HEK293T (cell line): ENCODE results near the gene MAP4K5.

ENCODE experiments used
- CTCF ChIA-PET: fragments of 350-600 bp; formaldehyde crosslinking; extraction: SDS; loops from one replicate; lab custom pipeline; 2021; ENCODE audit warnings: antibody characterized with exemption, inconsistent platforms; lab: Yijun Ruan, JAX
- POLR2A ChIA-PET: fragments of 350-600 bp; formaldehyde crosslinking; extraction: SDS; loops from one replicate; lab custom pipeline; 2020; ENCODE audit warnings: antibody characterized with exemption, inconsistent platforms; lab: Yijun Ruan, JAX
- DNase-seq: peaks from one replicate; pipeline ENCODE4 v3.0.0; 2012; ENCODE audit warnings: mixed read lengths; ENCODE audit errors: extremely low spot score
- ARNT ChIP-seq: fragments of 450-650 bp; IDR thresholded peaks from 2 replicates; pipeline ENCODE4 v1.6.1; 2017; ENCODE audit warnings: mild to moderate bottlenecking
- BHLHE40 ChIP-seq: fragments of 450-650 bp; IDR thresholded peaks from 2 replicates; pipeline ENCODE4 v1.6.1; 2016; ENCODE audit warnings: mild to moderate bottlenecking, moderate library complexity, borderline replicate concordance
- CTBP1 ChIP-seq: fragments of 450-650 bp; IDR thresholded peaks from 2 replicates; pipeline ENCODE4 v1.6.1; 2016; ENCODE audit warnings: borderline replicate concordance
- ELF4 ChIP-seq: fragments of 450-650 bp; IDR thresholded peaks from 2 replicates; pipeline ENCODE4 v1.6.1; 2017; ENCODE audit warnings: antibody characterized with exemption
- FOXA1 ChIP-seq: fragments of 450-650 bp; IDR thresholded peaks from 2 replicates; pipeline ENCODE4 v1.6.1; 2016; ENCODE audit warnings: mild to moderate bottlenecking
- FOXK2 ChIP-seq: fragments of 450-650 bp; IDR thresholded peaks from 2 replicates; pipeline ENCODE4 v1.6.1; 2016; ENCODE audit warnings: mild to moderate bottlenecking
- FOXM1 ChIP-seq: fragments of 450-650 bp; IDR thresholded peaks from 2 replicates; pipeline ENCODE4 v1.6.1; 2017; ENCODE audit warnings: mild to moderate bottlenecking, borderline replicate concordance
- HDGF ChIP-seq: fragments of 450-650 bp; IDR thresholded peaks from 2 replicates; pipeline ENCODE4 v1.6.1; 2017; ENCODE audit warnings: antibody characterized with exemption, borderline replicate concordance
- L3MBTL2 ChIP-seq: fragments of 450-650 bp; conservative IDR thresholded peaks from 2 replicates; pipeline ENCODE4 v1.6.1; 2016; ENCODE audit warnings: mild to moderate bottlenecking
- LEF1 ChIP-seq: fragments of 450-650 bp; IDR thresholded peaks from 2 replicates; pipeline ENCODE4 v1.6.1; 2017; ENCODE audit warnings: mild to moderate bottlenecking, borderline replicate concordance
- NFRKB ChIP-seq: fragments of 450-650 bp; IDR thresholded peaks from 2 replicates; pipeline ENCODE4 v1.6.1; 2016; ENCODE audit warnings: mild to moderate bottlenecking, moderate library complexity
- PKNOX1 ChIP-seq: fragments of 450-650 bp; IDR thresholded peaks from 2 replicates; pipeline ENCODE4 v1.6.1; 2016
- SP1 ChIP-seq: fragments of 450-650 bp; IDR thresholded peaks from 2 replicates; pipeline ENCODE4 v1.6.1; 2017
- SUZ12 ChIP-seq: fragments of 450-650 bp; IDR thresholded peaks from 2 replicates; pipeline ENCODE4 v1.6.1; 2016; ENCODE audit warnings: mild to moderate bottlenecking
- TARDBP ChIP-seq: fragments of 450-650 bp; IDR thresholded peaks from 2 replicates; pipeline ENCODE4 v1.6.1; 2016
- ZNF384 ChIP-seq: fragments of 450-650 bp; IDR thresholded peaks from 2 replicates; pipeline ENCODE4 v1.6.1; 2016

The MAP4K5 gene

DNA sequence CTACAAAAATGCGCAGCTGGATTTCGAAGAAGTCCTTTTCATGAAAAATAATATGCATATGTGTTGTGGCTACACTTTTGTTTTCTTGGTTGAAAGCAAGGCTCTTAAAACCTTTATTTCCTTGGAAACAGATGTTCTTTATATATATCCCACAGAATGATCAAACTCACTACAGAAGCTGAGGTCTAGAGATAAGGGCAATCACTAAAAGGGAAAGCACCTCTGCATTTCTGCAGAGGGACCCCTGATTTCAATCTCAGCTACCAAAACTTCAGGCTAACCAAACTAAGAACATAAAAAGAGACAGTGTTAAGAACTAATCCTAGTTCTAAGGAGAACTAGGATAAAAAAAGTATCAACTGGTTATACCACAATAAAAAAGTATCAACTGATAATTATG lies 70.3 kb downstream of the MAP4K5 start:
- ChIA-PET POLR2A (no interaction called here), CTCF (interaction anchor here (1.3 kb wide), 1 partner anchor 27 kb away, joined by 5 read pairs; no protein-coding TSS in a partner anchor)
- TF ChIP-seq LEF1 (no peak), TARDBP (no peak), ARNT (no peak), FOXM1 (no peak), CTBP1 (no peak), SUZ12 (no peak), HDGF (no peak), FOXA1 (no peak), PKNOX1 (no peak), FOXK2 (no peak)
- DNase-seq = no peak

- TF ChIP-seq FOXM1 = no peak
- no peak for TF ChIP-seq PKNOX1
- TF ChIP-seq LEF1 = no peak
- ChIA-PET CTCF (no interaction called here), POLR2A (no interaction called here)
- no peak for DNase-seq
These were observed 78.5 kb downstream of the MAP4K5 start for GRCh38 chr14:50453869-50454268.

DNA sequence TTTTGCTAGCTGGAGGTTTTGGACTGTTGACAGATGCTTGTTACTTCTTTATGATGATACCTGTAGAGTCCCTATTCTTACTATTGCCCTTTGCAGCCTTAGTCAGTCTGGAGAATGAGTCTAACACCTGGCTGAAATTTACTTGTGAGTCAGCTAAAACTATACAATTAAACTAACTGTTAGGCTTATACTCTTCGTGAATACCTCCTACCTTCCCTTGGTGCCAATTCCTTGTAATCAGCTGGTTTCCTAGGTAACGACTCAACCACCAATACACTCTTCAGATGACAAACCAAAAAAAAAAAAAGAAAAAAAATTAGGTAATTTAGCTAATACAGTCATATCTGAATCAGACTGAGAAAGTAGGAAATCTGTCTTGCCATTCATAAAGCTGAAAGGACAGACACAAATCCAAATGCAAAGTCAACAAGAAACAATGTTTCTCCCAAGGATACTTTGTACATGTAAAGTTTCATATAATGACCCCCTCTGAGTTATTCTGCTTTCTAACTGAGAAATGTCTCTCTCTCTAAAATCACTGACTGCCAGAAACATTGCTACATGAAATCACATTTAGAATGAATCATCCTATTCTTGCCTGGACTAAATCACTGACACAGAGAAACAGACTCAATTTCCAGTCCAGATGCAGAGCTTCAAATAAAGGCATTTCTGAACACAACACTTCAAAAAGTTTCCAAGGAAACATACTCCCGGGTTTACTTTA lies 79.2 kb downstream of the MAP4K5 start:
- TF ChIP-seq FOXA1 = no peak
- TF ChIP-seq FOXK2 = no peak
- TF ChIP-seq LEF1 = no peak
- TF ChIP-seq PKNOX1 = no peak
- no peak for TF ChIP-seq TARDBP
- no peak for TF ChIP-seq NFRKB
- TF ChIP-seq SUZ12 = no peak
- TF ChIP-seq CTBP1 = no peak
- no peak for TF ChIP-seq SP1
- TF ChIP-seq FOXM1 = no peak
- no peak for TF ChIP-seq ELF4
- TF ChIP-seq BHLHE40 = no peak
- TF ChIP-seq HDGF = no peak
- TF ChIP-seq ARNT = no peak
- no peak for TF ChIP-seq L3MBTL2
- TF ChIP-seq ZNF384 = no peak
- POLR2A ChIA-PET = interaction anchor here (0.6 kb wide), 1 partner anchor 39 kb away, joined by 3 read pairs; no protein-coding TSS in a partner anchor
- CTCF ChIA-PET = no interaction called here
- no peak for DNase-seq

GRCh38 chr14:50452296-50452695 lies 80.1 kb downstream of the MAP4K5 start:
- DNase-seq = no peak
- CTCF ChIA-PET = no interaction called here
- POLR2A ChIA-PET = no interaction called here
- TF ChIP-seq LEF1 (no peak), FOXA1 (no peak), ZNF384 (no peak), HDGF (no peak), PKNOX1 (no peak), TARDBP (no peak), L3MBTL2 (no peak), SUZ12 (no peak), NFRKB (no peak), FOXK2 (no peak)

DNA sequence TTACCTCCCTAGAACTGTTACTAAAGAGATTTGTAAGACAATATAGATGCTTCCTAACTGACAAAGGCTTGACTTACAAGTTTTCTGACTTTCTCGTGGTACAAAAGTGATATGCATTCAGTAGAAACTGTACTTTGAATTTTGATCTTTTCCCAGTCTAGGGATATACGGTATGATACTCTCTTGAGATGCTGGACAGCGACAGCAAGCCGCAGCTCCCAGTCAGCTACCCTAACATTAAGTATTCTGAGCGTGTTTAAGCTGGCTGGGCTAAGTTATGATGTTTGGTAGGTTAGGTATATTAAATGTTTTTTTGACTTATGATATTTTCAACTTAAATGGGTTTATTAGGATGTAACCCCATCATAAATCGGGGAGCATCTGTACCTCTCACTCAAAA lies 80.5 kb downstream of the MAP4K5 start:
- CTCF ChIA-PET = no interaction called here
- POLR2A ChIA-PET = no interaction called here
- DNase-seq = no peak
- no peak for TF ChIP-seq ELF4
- no peak for TF ChIP-seq SUZ12
- no peak for TF ChIP-seq CTBP1
- TF ChIP-seq PKNOX1 = no peak
- TF ChIP-seq SP1 = no peak
- no peak for TF ChIP-seq BHLHE40
- TF ChIP-seq LEF1 = no peak

DNA sequence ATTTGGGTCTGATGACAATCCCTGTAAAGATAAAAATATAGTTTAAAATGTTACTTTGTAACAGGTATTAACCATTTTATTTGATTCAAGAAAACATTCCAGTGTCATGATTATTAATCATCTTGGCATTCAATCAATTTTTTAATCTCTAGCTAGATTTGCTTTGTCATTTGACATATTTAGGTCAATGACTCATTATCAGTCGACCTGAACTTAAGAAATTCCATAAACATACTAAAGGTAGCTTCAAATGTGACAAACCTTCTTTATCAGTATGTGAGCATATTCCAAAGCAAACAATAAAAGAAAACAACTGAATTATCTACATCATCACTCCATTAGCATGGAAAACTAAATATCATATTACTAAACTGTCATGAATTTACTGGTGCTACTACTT lies 84.9 kb downstream of the MAP4K5 start:
- TF ChIP-seq CTBP1 (no peak), FOXM1 (no peak), HDGF (no peak), PKNOX1 (no peak), TARDBP (no peak), LEF1 (no peak), FOXA1 (no peak), NFRKB (no peak), FOXK2 (no peak), ARNT (no peak), ZNF384 (no peak), BHLHE40 (no peak), SP1 (no peak), ELF4 (no peak)
- DNase-seq = no peak
- CTCF ChIA-PET = no interaction called here

More for the DNA sequence above, 84.9 kb downstream of the MAP4K5 start:
- POLR2A ChIA-PET = interaction anchor here (0.6 kb wide), 1 partner anchor 12 kb away, joined by 3 read pairs; no protein-coding TSS in a partner anchor
